GM12892 (cell line): ENCODE results near the gene GHDC.

Experiments
- POLR2A ChIP-seq: IDR thresholded peaks from 2 replicates; pipeline ENCODE4 v1.6.1; 2011; ENCODE audit warnings: low read depth, low read length, control low read depth
- POLR2AphosphoS5 ChIP-seq: IDR thresholded peaks from 2 replicates; pipeline ENCODE4 v1.6.1; 2011; ENCODE audit warnings: low read depth, low read length, control low read depth
- TAF1 ChIP-seq: IDR thresholded peaks from 2 replicates; pipeline ENCODE4 v1.6.1; 2011; ENCODE audit warnings: low read depth, mild to moderate bottlenecking, control low read depth, low read length, borderline replicate concordance

DNA sequence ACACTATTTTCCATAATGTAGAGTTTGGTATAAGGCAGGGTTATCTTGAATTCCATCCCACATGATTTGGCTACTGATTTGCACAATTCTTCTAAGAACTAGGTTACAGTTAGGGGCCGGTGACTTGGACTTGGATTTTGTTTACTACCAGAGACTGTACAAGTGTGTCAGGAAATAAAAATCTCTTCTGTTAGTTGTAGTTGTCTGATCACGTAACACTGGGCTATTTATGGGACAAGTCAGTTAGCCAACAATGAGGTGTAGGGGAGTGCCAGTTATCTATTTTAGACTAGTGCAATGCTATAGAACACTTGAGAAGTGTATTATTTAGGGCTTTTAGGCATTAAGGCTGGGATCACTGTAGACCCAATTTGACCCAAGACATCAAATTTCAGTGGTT lies 39.7 kb upstream of the GHDC start:
- TF ChIP-seq POLR2A (no peak), POLR2AphosphoS5 (no peak), TAF1 (no peak)
